Thyroid gland (tissue), 4 donors: ENCODE measurements around the gene FAM136A. TPM values are rescaled to one million over a fixed set of nuclear protein-coding genes. Genes with fewer than 3 reads are reported as not detected.

ENCODE experiments used
- DNase-seq, 2 donors: peaks; one replicate each; pipeline ENCODE4 v3.0.0-alpha.2; 2019
- H3K27ac ChIP-seq, 3 donors: fragments of 200-600 bp; sonication (generic); 1 replicate in 2 of 3; 2 replicates in 1 of 3; pipeline ENCODE4 v1.5.1; 2016 to 2019; ENCODE audit warnings: mild to moderate bottlenecking in 1 of 3, moderate library complexity in 1 of 3
- H3K27me3 ChIP-seq: fragments of 200-600 bp; sonication (generic); one replicate; pipeline ENCODE4 v1.5.1; 2019
- H3K36me3 ChIP-seq, 2 donors: fragments of 200-600 bp; sonication (generic); one replicate each; pipeline ENCODE4 v1.5.1; 2016 to 2019
- H3K4me1 ChIP-seq, 2 donors: fragments of 200-600 bp; sonication (generic); one replicate each; pipeline ENCODE4 v1.5.1; 2017 to 2019
- H3K4me3 ChIP-seq, 3 donors: fragments of 200-600 bp; sonication (generic); replicated peaks in 1 of 3; 1 replicate in 2 of 3; 2 replicates in 1 of 3; pipeline ENCODE4 v1.5.1; 2016; ENCODE audit warnings: mild to moderate bottlenecking in 1 of 3
- H3K9me3 ChIP-seq: fragments of 200-600 bp; sonication (generic); one replicate; pipeline ENCODE4 v1.5.1; 2017
- POLR2A ChIP-seq, 2 donors: fragments of 450-650 bp; IDR thresholded peaks; one replicate each; pipeline ENCODE4 v1.6.1; 2017; ENCODE audit warnings: antibody characterized with exemption in 2 of 2, mild to moderate bottlenecking in 2 of 2, moderate library complexity in 1 of 2
- WGBS, 2 donors: methylation state at CpG; one replicate each; pipeline ENCODE4 v1.1.5; 2017; 5-methylcytosine and 5-hydroxymethylcytosine counted together
- intact Hi-C: fragments of 100-400 bp; cut with DNase I; formaldehyde crosslinking; loops from one replicate; pipeline ENCODE4 v1.15.1; 2023
- microRNA counts, 2 donors: library from miRNA; unstranded; fragments of <30 nt; microRNA quantifications; one replicate each; lab custom pipeline; 2016 to 2017
- microRNA-seq: library from miRNA; unstranded; fragments of <30 nt; microRNA quantifications from one replicate; pipeline ENCODE4, GENCODE V29; 2016
- small RNA-seq: library from RNA; depleted of rRNA; stranded (forward); fragments of <200 nt; gene quantifications from one replicate; pipeline ENCODE3, GENCODE V24; 2016
- total RNA-seq, 4 donors: library from RNA; depleted of rRNA; stranded (reverse); fragments of >200 nt; gene quantifications; one replicate each; pipeline ENCODE4 v1.2.3, GENCODE V29; 2016
- TF ChIP-seq, protein P1 (sequence below), 6 experiments: fragments of 200-600 bp in 3 of 6; fragments of 450-650 bp in 3 of 6; sonication (generic) in 3 of 6; IDR thresholded peaks; one replicate each; pipeline ENCODE4 v1.5.1; 2016 to 2019; ENCODE audit warnings: antibody characterized with exemption in 6 of 6, mild to moderate bottlenecking in 2 of 6, inconsistent platforms in 1 of 6, moderate library complexity in 1 of 6

The FAM136A gene
- total RNA-seq, 4 donors from 2014 or later = 20.5 to 47.3 (median 39.4) TPM

DNA sequence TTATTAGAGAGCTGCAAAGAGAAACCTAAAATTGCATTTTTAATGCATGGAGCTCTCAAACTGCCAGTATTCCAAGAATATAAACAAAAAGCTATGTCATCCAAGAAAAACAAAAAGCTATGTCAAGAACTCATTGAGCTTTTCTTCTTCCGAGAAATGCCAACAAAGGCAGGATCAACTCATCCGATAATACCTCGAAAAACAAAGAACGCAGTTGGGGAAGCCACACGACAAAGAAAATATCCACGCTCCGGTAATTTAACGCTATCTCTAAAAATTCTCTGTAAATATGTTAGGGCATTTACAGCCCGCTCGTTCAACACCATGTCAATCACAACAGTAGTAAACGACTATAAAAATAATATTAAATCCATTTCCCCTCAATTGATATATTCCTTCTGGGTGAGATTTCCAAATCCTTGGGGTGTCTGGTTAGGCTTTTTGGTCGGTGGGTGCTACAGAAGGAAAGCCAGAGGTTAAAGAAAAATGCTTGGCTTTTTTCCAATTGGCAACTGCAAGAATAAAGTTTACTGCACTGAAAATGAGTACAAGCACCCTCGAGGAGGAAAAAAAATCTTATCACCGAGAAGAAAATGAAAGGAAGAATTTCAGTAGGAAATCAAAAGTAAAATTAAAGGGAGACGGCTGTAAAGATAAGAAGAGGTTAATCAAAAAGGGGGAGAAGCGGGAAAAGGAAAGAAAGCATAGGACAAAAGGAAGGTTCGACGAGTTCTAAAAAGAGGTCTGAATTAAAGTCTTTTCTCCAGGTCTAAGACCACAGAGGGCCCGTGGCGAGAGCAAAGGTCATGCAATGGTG lies 54.3 kb downstream of the FAM136A start:
- intact Hi-C loops = no loop called here
- H3K27ac ChIP-seq = peak overlapping the region; percentile 96 to 99 (median 97)
- WGBS, 2 donors = 1% methylated on average over 20 of the region's 20 CpGs
- H3K4me3 ChIP-seq = peak overlapping the region; percentile 68 to 84 (median 75)
- H3K9me3 ChIP-seq = no peaks in the 10 kb centered on the region
- no peaks in the 10 kb centered on the region for H3K36me3 ChIP-seq
- DNase-seq = no peak
- H3K27me3 ChIP-seq = no peaks in the 10 kb centered on the region
- TF ChIP-seq, protein P1, sequence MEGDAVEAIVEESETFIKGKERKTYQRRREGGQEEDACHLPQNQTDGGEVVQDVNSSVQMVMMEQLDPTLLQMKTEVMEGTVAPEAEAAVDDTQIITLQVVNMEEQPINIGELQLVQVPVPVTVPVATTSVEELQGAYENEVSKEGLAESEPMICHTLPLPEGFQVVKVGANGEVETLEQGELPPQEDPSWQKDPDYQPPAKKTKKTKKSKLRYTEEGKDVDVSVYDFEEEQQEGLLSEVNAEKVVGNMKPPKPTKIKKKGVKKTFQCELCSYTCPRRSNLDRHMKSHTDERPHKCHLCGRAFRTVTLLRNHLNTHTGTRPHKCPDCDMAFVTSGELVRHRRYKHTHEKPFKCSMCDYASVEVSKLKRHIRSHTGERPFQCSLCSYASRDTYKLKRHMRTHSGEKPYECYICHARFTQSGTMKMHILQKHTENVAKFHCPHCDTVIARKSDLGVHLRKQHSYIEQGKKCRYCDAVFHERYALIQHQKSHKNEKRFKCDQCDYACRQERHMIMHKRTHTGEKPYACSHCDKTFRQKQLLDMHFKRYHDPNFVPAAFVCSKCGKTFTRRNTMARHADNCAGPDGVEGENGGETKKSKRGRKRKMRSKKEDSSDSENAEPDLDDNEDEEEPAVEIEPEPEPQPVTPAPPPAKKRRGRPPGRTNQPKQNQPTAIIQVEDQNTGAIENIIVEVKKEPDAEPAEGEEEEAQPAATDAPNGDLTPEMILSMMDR (IDR thresholded peaks at IDR 0.05) = no peak
- no peak for TF ChIP-seq POLR2A (IDR thresholded peaks at IDR 0.05)
- H3K4me1 ChIP-seq = peaks cover 17 to 36% of the 10 kb centered on the region in 2 donors

MicroRNAs encoded within 50 kb of the gene (microRNA counts, 767-probe panel; counts per million panel counts)
- microRNA hsa-miR-1285-3p (lab: Ali Mortazavi, UCI) = 0 counts per million in 2 donors

Small RNAs within 50 kb of the gene (microRNA-seq; reads per million reads assigned to microRNA genes)
- gene MIR1285-2 = not detected

Small RNAs within 50 kb of the gene (small RNA-seq; reads per million reads assigned to genes)
- gene AC016700.2 = not detected
- gene MIR1285-2 = not detected

Other genes with a start within 250 kb of the FAM136A start
- 100 to 1,000 TPM; 165 to 215 (median 195) TPM for gene PCBP1, start 214.6 kb downstream of the FAM136A start, total RNA-seq
- 10 to 100 TPM in 3 of 4 donors, 1 to 10 TPM in 1; 9.8 to 26.5 (median 18.0) TPM for gene C2orf42, start 111.0 kb downstream of the FAM136A start, total RNA-seq
- 100 to 1,000 TPM; 111 to 229 (median 156) TPM for gene TIA1, start 53.4 kb downstream of the FAM136A start, total RNA-seq
- 10 to 100 TPM; 84.2 to 99.4 (median 93.6) TPM for gene PCYOX1, start 43.9 kb downstream of the FAM136A start, total RNA-seq
- gene SNRPG, start 8.3 kb downstream of the FAM136A start, total RNA-seq = 100 to 1,000 TPM in 2 of 4 donors, 10 to 100 TPM in 2; 35.9 to 160 (median 120) TPM